ENCODE data around the gene CKM.

The CKM gene

DNA sequence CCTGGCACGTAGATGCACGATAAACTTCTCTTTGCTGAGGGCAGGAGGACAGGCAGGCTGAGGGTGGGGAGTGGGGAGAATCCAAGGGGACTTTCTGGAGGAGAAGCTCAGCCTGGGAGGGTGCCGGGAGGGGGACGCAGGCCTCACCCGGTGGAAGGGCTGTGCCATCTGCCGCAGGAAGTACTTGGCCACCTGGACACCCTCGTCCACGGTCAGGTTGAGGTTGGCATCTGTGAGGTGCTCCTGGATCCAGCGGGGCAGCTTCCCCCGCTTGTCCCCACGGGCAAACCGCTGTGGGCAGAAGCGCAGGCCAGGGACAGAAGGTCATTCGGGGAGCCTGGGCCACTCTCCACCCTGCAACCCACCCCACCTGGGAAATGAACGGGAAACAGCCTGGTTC lies 29.4 kb upstream of the CKM start:
- no peak overlapping the region for H3K27ac Mint-ChIP-seq
- TF ChIP-seq, protein P1, sequence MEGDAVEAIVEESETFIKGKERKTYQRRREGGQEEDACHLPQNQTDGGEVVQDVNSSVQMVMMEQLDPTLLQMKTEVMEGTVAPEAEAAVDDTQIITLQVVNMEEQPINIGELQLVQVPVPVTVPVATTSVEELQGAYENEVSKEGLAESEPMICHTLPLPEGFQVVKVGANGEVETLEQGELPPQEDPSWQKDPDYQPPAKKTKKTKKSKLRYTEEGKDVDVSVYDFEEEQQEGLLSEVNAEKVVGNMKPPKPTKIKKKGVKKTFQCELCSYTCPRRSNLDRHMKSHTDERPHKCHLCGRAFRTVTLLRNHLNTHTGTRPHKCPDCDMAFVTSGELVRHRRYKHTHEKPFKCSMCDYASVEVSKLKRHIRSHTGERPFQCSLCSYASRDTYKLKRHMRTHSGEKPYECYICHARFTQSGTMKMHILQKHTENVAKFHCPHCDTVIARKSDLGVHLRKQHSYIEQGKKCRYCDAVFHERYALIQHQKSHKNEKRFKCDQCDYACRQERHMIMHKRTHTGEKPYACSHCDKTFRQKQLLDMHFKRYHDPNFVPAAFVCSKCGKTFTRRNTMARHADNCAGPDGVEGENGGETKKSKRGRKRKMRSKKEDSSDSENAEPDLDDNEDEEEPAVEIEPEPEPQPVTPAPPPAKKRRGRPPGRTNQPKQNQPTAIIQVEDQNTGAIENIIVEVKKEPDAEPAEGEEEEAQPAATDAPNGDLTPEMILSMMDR (IDR thresholded peaks at IDR 0.05; ENCODE audit: unreplicated experiment in 3 of 3), result no peak

DNA sequence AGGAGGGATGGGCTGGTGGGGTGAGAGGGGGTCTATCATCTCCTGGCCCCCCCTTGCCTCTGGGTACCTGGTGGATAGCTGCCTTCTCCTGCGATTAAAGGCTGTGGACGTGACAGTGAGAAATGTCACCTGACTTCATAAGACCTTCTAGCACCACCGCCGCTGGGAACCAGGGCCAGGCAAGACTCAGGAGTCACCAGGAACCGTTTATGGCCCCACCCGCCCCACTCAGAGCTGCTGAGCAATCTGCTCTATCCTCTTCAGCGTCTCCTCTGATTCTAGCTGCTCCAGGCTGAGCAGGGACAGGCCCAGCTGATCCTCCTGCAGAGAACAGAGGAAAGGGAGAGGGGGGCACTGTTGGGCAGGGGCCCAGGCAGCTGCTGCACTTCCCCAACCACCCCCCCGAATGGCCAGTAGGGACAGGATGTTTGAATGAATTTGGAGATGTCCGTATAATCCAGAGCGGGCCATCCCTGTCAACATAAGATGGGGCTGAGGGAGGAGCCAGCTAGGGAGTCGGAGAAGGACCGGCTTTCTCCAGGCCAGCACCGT lies 28.8 kb upstream of the CKM start:
- H3K9me3 Mint-ChIP-seq, result no peaks in the 10 kb centered on the region
- no peaks in the 10 kb centered on the region for H3K4me1 Mint-ChIP-seq
- TF ChIP-seq, protein P1 (IDR thresholded peaks at IDR 0.05; ENCODE audit: unreplicated experiment in 3 of 3), result no peak
- no peak overlapping the region for H3K27ac Mint-ChIP-seq
- peaks cover 28% of the 10 kb centered on the region for H3K36me3 Mint-ChIP-seq (ENCODE audit: low read depth)
- H3K27me3 Mint-ChIP-seq (ENCODE audit: low read depth), result peaks cover 10% of the 10 kb centered on the region
- no peak overlapping the region for H3K4me3 Mint-ChIP-seq

More for the DNA sequence above, 29.4 kb upstream of the CKM start:
- Mint-ChIP-seq H3K36me3 (ENCODE audit: low read depth) (peaks cover 32% of the 10 kb centered on the region), H3K4me3 (no peak overlapping the region), H3K27me3 (ENCODE audit: low read depth) (peaks cover 4% of the 10 kb centered on the region), H3K9me3 (no peaks in the 10 kb centered on the region), H3K4me1 (no peaks in the 10 kb centered on the region)

DNA sequence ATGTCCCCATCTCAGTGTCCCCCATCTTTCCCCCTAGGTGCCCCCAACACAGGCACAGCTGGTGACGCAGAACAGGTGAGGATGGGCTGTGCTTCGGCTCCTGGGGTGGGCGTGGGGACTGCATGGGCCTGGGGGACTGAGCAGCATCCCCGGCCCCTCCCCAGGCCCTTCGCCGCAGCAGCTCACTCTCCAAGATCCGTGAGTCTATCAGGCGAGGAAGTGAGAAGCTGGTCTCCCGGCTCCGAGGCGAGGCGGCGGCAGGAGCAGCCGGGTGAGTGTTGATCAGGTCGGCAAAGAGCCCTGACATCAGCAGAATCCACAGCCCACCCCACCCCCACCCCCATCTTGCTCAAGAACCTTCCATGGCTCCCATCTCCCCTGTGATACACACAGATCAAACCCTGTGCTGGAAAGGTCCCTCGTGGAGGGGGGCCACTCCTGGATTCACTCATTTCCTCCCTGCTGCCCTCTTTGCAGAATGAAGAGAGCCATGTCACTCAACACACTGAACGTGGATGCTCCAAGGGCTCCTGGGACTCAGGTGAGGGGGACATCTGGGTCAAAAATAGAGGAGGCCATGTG lies 27.9 kb upstream of the CKM start:
- H3K4me3 Mint-ChIP-seq, result no peak overlapping the region
- no peak overlapping the region for H3K27ac Mint-ChIP-seq
- peaks cover 18% of the 10 kb centered on the region for H3K27me3 Mint-ChIP-seq (ENCODE audit: low read depth)
- H3K9me3 Mint-ChIP-seq, result no peaks in the 10 kb centered on the region
- TF ChIP-seq, protein P1 (IDR thresholded peaks at IDR 0.05; ENCODE audit: unreplicated experiment in 3 of 3), result no peak
- no peaks in the 10 kb centered on the region for H3K4me1 Mint-ChIP-seq
- peaks cover 19% of the 10 kb centered on the region for H3K36me3 Mint-ChIP-seq (ENCODE audit: low read depth)

DNA sequence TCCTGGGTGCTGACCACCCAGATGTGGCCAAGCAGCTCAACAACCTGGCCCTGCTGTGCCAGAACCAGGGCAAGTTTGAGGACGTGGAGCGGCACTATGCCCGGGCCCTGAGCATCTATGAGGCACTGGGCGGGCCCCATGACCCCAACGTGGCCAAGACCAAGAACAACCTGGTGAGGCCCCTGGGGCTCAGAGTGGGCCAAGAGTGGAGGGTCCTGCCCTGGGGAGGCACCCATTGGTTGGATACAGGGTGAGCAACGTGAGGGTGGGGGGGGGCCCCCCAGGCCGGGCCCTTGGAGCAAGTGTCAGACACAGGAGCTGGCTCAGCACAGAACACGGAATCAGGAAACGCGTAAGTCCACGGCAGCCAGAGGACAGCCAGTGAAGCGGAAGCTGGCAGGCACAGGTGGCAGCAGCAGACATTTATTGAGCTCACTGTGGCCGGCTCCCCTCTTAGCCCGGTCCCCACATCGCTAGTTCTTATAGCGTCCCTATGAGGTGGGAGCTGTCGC lies 26.8 kb upstream of the CKM start:
- H3K9me3 Mint-ChIP-seq, result no peaks in the 10 kb centered on the region
- no peak overlapping the region for H3K4me3 Mint-ChIP-seq
- H3K27me3 Mint-ChIP-seq (ENCODE audit: low read depth), result peaks cover 23% of the 10 kb centered on the region
- H3K27ac Mint-ChIP-seq, result no peak overlapping the region
- H3K36me3 Mint-ChIP-seq (ENCODE audit: low read depth), result peaks cover 13% of the 10 kb centered on the region
- TF ChIP-seq, protein P1 (IDR thresholded peaks at IDR 0.05; ENCODE audit: unreplicated experiment in 3 of 3), result no peak
- no peaks in the 10 kb centered on the region for H3K4me1 Mint-ChIP-seq

DNA sequence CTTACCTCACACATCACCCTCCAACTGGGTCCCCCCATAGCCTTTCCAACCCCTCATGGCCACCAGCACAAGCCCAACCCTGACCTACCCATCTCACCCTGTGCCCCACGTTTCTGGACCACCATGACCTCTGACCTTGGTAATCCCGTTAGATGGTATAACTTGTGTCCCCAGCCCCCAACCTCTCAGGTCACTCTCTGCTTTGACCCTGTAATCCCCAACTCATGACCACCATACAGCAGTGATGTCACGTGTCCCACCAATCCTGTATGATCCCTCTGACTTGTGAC lies 26.4 kb upstream of the CKM start:
- peaks cover 27% of the 10 kb centered on the region for H3K27me3 Mint-ChIP-seq (ENCODE audit: low read depth)
- H3K9me3 Mint-ChIP-seq, result no peaks in the 10 kb centered on the region

More for the DNA sequence above, 26.4 kb upstream of the CKM start:
- TF ChIP-seq, protein P1 (IDR thresholded peaks at IDR 0.05; ENCODE audit: unreplicated experiment in 3 of 3), result no peak
- Mint-ChIP-seq H3K4me3 (no peak overlapping the region), H3K27ac (no peak overlapping the region), H3K4me1 (no peaks in the 10 kb centered on the region), H3K36me3 (ENCODE audit: low read depth) (peaks cover 9% of the 10 kb centered on the region)
